Thyroid gland (tissue), 4 donors: ENCODE measurements around the gene GCNA.

Source experiments
- CTCF ChIP-seq, 6 experiments: fragments of 200-600 bp in 3 of 6; fragments of 450-650 bp in 3 of 6; sonication (generic) in 3 of 6; IDR thresholded peaks; one replicate each; pipeline ENCODE4 v1.5.1; 2016 to 2019; ENCODE audit warnings: antibody characterized with exemption in 6 of 6, mild to moderate bottlenecking in 2 of 6, inconsistent platforms in 1 of 6, moderate library complexity in 1 of 6
- POLR2A ChIP-seq, 2 donors: fragments of 450-650 bp; IDR thresholded peaks; one replicate each; pipeline ENCODE4 v1.6.1; 2017; ENCODE audit warnings: antibody characterized with exemption in 2 of 2, mild to moderate bottlenecking in 2 of 2, moderate library complexity in 1 of 2

GRCh38 chrX:71604796-71605568 lies 26.7 kb downstream of the GCNA start:
- TF ChIP-seq POLR2A (IDR thresholded peaks at IDR 0.05), result no peak
- TF ChIP-seq CTCF (IDR thresholded peaks at IDR 0.05), result no peak
